HepG2 (cell line): ENCODE data around the gene CMTM1. TPM values are rescaled to one million over a fixed set of nuclear protein-coding genes. Genes with fewer than 3 reads are reported as not detected.

Experiments
- AGO1 ChIP-seq: fragments of 200-400 bp; formaldehyde crosslinking; IDR thresholded peaks from 2 replicates; pipeline ENCODE4 v1.6.1; 2017; ENCODE audit warnings: mild to moderate bottlenecking, low read depth, low read length, moderate library complexity; ENCODE audit not compliant: poor library complexity, severe bottlenecking
- CC2D1A ChIP-seq: sonication (generic); formaldehyde crosslinking; IDR thresholded peaks from 2 replicates; pipeline ENCODE4 v1.8.1; 2023; ENCODE audit warnings: mild to moderate bottlenecking, missing genetic modification reagents
- DDIT3 ChIP-seq: sonication (generic); formaldehyde crosslinking; IDR thresholded peaks from 2 replicates; pipeline ENCODE4 v1.4.0; 2020; ENCODE audit warnings: mild to moderate bottlenecking, missing genetic modification reagents
- DMAP1 ChIP-seq: IDR thresholded peaks from 2 replicates; pipeline ENCODE4 v1.6.1; 2016
- E2F1 ChIP-seq: sonication (generic); formaldehyde crosslinking; IDR thresholded peaks from 2 replicates; pipeline ENCODE4 v1.5.0; 2020; ENCODE audit warnings: missing genetic modification reagents
- KDM4B ChIP-seq: sonication (generic); formaldehyde crosslinking; IDR thresholded peaks from 2 replicates; pipeline ENCODE4 v1.4.0; 2020; ENCODE audit warnings: missing genetic modification reagents
- MXD3 ChIP-seq: IDR thresholded peaks from 2 replicates; pipeline ENCODE4 v1.6.1; 2016; ENCODE audit warnings: mild to moderate bottlenecking, missing biosample characterization, missing genetic modification reagents
- RARA ChIP-seq: IDR thresholded peaks from 2 replicates; pipeline ENCODE4 v1.6.1; 2016; ENCODE audit warnings: missing genetic modification reagents, missing compliant biosample characterization
- SRY ChIP-seq: sonication (generic); formaldehyde crosslinking; IDR thresholded peaks from 2 replicates; pipeline ENCODE4 v1.8.0; 2022; ENCODE audit warnings: mild to moderate bottlenecking, missing genetic modification reagents
- YEATS2 ChIP-seq: sonication (generic); formaldehyde crosslinking; IDR thresholded peaks from 2 replicates; pipeline ENCODE4 v1.4.0; 2020; ENCODE audit warnings: missing genetic modification reagents, borderline replicate concordance
- ZMYM2 ChIP-seq: sonication (generic); formaldehyde crosslinking; IDR thresholded peaks from 2 replicates; pipeline ENCODE4 v1.8.0; 2022; ENCODE audit warnings: mild to moderate bottlenecking, missing genetic modification reagents
- ZNF292 ChIP-seq: sonication (generic); formaldehyde crosslinking; IDR thresholded peaks from 2 replicates; pipeline ENCODE4 v1.8.1; 2022; ENCODE audit warnings: mild to moderate bottlenecking, low read depth, missing genetic modification reagents, borderline replicate concordance
- ZNF331 ChIP-seq: sonication (generic); formaldehyde crosslinking; IDR thresholded peaks from 2 replicates; pipeline ENCODE4 v1.4.0; 2020; ENCODE audit warnings: missing genetic modification reagents
- ZXDC ChIP-seq: sonication (generic); formaldehyde crosslinking; IDR thresholded peaks from 2 replicates; pipeline ENCODE4 v1.5.0; 2020; ENCODE audit warnings: mild to moderate bottlenecking, missing genetic modification reagents
- polyA plus RNA-seq, 8 experiments: library from polyadenylated mRNA; depleted of rRNA in 3 of 8; stranded (reverse) in 7 of 8; unstranded in 1 of 8; fragments of >200 nt; fragmentation: Illumina TruSeq in 4 of 8; extraction: Trizol in 4 of 8; gene quantifications; 2 replicates each; pipeline versions ENCODE4 v1.2.1 to v1.2.3, GENCODE V29; 2011 to 2016; ENCODE audit warnings: low read depth in 4 of 8, missing spikeins in 1 of 8, mixed read lengths in 1 of 8; ENCODE audit not compliant: insufficient read depth in 1 of 8
- total RNA-seq, 5 experiments: library from RNA; depleted of rRNA; stranded (reverse); fragments of >200 nt; fragmentation: Illumina TruSeq; extraction: Trizol; gene quantifications; 2 replicates each; pipeline ENCODE4 v1.2.3, GENCODE V29; 2016; ENCODE audit warnings: low read depth in 1 of 5
- TF ChIP-seq, protein P1 (sequence below): IDR thresholded peaks from 2 replicates; pipeline ENCODE4 v1.6.1; 2016; ENCODE audit warnings: control low read depth
- TF ChIP-seq, protein P2 (sequence below): sonication (generic); formaldehyde crosslinking; IDR thresholded peaks from 2 replicates; pipeline ENCODE4 v1.5.0; 2020; ENCODE audit warnings: mild to moderate bottlenecking, missing genetic modification reagents

Gene CMTM1
- total and polyA plus RNA-seq, 2 of the 13 experiments (the other 11 are each of a cell fraction or from before 2014, with no cell fraction given) = 1.7 to 2.9 TPM

- peak; percentile 90 for TF ChIP-seq ZNF292 (CRISPR knock-in tag)
- TF ChIP-seq, protein P1, sequence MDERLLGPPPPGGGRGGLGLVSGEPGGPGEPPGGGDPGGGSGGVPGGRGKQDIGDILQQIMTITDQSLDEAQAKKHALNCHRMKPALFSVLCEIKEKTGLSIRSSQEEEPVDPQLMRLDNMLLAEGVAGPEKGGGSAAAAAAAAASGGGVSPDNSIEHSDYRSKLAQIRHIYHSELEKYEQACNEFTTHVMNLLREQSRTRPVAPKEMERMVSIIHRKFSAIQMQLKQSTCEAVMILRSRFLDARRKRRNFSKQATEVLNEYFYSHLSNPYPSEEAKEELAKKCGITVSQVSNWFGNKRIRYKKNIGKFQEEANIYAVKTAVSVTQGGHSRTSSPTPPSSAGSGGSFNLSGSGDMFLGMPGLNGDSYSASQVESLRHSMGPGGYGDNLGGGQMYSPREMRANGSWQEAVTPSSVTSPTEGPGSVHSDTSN (CRISPR knock-in tag) = no peak
- TF ChIP-seq KDM4B (CRISPR knock-in tag) = 0 out of 2 replicates have a peak, but pooled peaks have one; percentile 40
- TF ChIP-seq DDIT3 (CRISPR knock-in tag) = no peak
- peak; percentile 91; the same call in 1 of the 2 replicates for TF ChIP-seq MXD3 (CRISPR knock-in tag)
- peak; percentile 90 for TF ChIP-seq CC2D1A (CRISPR knock-in tag)
- peak; percentile 59; the same call in 1 of the 2 replicates for TF ChIP-seq ZMYM2 (CRISPR knock-in tag)
- TF ChIP-seq AGO1 = no peak
- TF ChIP-seq DMAP1 (CRISPR knock-in tag) = peak; percentile 95
- TF ChIP-seq YEATS2 (CRISPR knock-in tag) = peak; percentile 93
- peak; percentile 87 for TF ChIP-seq ZNF331
- 0 out of 2 replicates have a peak, but pooled peaks have one; percentile 8 for TF ChIP-seq SRY (CRISPR knock-in tag)
- TF ChIP-seq RARA (CRISPR knock-in tag) = peak; percentile 95
- TF ChIP-seq ZXDC (CRISPR knock-in tag) = no peak
- TF ChIP-seq, protein P2, sequence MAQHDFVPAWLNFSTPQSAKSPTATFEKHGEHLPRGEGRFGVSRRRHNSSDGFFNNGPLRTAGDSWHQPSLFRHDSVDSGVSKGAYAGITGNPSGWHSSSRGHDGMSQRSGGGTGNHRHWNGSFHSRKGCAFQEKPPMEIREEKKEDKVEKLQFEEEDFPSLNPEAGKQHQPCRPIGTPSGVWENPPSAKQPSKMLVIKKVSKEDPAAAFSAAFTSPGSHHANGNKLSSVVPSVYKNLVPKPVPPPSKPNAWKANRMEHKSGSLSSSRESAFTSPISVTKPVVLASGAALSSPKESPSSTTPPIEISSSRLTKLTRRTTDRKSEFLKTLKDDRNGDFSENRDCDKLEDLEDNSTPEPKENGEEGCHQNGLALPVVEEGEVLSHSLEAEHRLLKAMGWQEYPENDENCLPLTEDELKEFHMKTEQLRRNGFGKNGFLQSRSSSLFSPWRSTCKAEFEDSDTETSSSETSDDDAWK (CRISPR knock-in tag) = no peak
- peak; percentile 62; the same call in 1 of the 2 replicates for TF ChIP-seq E2F1 (CRISPR knock-in tag)
Observed at GRCh38 chr16:66516808-66517585, 49.2 kb upstream of the CMTM1 start (continued).
